ENCODE results near the gene PARD3.

PARD3 gene

GRCh38 chr10:34480345-34480744, 334.8 kb downstream of the PARD3 start:
- DNase-seq: no peak

- DNase-seq: no peak
Measured at GRCh38 chr10:34479520-34480179, 335.4 kb downstream of the PARD3 start.

GRCh38 chr10:34477249-34477648, 337.8 kb downstream of the PARD3 start:
- no peak for DNase-seq

- no peak for DNase-seq
Measured at GRCh38 chr10:34476608-34477007, 338.5 kb downstream of the PARD3 start.

GRCh38 chr10:34475786-34476185, 339.3 kb downstream of the PARD3 start:
- DNase-seq: no peak

- no peak for DNase-seq
Measured at GRCh38 chr10:34475274-34475646, 339.8 kb downstream of the PARD3 start.

GRCh38 chr10:34474555-34475273, 340.4 kb downstream of the PARD3 start:
- no peak for DNase-seq

GRCh38 chr10:34474009-34474376, 341.1 kb downstream of the PARD3 start:
- DNase-seq: no peak

GRCh38 chr10:34473174-34474008, 341.7 kb downstream of the PARD3 start:
- no peak for DNase-seq

- DNase-seq: no peak
Measured at GRCh38 chr10:34470307-34470706, 344.8 kb downstream of the PARD3 start.

GRCh38 chr10:34469446-34469845, 345.6 kb downstream of the PARD3 start:
- DNase-seq: no peak

GRCh38 chr10:34467902-34468301, 347.2 kb downstream of the PARD3 start:
- no peak for DNase-seq

GRCh38 chr10:34467364-34467763, 347.7 kb downstream of the PARD3 start:
- DNase-seq: no peak

- DNase-seq: no peak
Measured at GRCh38 chr10:34465678-34466077, 349.4 kb downstream of the PARD3 start.

- DNase-seq: no peak
Measured at GRCh38 chr10:34464591-34464990, 350.5 kb downstream of the PARD3 start.

- no peak for DNase-seq
Measured at GRCh38 chr10:34464000-34464399, 351.1 kb downstream of the PARD3 start.

- DNase-seq: no peak
Measured at GRCh38 chr10:34462993-34463392, 352.1 kb downstream of the PARD3 start.

- DNase-seq: no peak
Measured at GRCh38 chr10:34462056-34462455, 353.0 kb downstream of the PARD3 start.

- no peak for DNase-seq
Measured at GRCh38 chr10:34454590-34455261, 360.4 kb downstream of the PARD3 start.

GRCh38 chr10:34449836-34450235, 365.3 kb downstream of the PARD3 start:
- no peak for DNase-seq

GRCh38 chr10:34446049-34446448, 369.0 kb downstream of the PARD3 start:
- DNase-seq: no peak

- DNase-seq: no peak
Measured at GRCh38 chr10:34444223-34445183, 370.6 kb downstream of the PARD3 start.
